GM21576 (cell line): ENCODE measurements around the gene MLPH.

Experiments
- ATAC-seq: cut with Tn5 transposase; IDR thresholded peaks from one replicate; pipeline ENCODE4 v1.9.1; 2021; ENCODE audit warnings: mild to moderate bottlenecking, moderate library complexity; ENCODE audit not compliant: unreplicated experiment

Gene MLPH

GRCh38 chr2:237540223-237540775, 53.2 kb downstream of the MLPH start:
- no peak for ATAC-seq

DNA sequence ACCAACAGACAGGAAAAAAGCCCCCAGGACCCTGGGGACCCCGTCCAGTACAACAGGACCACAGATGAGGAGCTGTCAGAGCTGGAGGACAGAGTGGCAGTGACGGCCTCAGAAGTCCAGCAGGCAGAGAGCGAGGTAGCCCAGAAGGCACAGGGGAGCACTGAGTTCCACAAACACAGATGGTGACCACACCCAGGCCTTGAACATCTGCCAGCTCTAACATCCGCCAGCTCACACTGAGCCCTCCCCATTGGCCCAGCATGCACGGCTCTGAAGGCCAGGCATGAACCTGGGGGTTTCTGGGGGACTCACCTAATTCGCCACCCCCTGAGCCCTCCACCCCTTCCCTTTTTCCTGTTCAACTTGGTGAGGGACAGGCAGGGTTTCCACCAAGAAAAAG, 53.8 kb downstream of the MLPH start:
- ATAC-seq, result no peak

GRCh38 chr2:237541243-237541642, 54.2 kb downstream of the MLPH start:
- ATAC-seq, result no peak

GRCh38 chr2:237542001-237542704, 55.1 kb downstream of the MLPH start:
- ATAC-seq, result no peak

DNA sequence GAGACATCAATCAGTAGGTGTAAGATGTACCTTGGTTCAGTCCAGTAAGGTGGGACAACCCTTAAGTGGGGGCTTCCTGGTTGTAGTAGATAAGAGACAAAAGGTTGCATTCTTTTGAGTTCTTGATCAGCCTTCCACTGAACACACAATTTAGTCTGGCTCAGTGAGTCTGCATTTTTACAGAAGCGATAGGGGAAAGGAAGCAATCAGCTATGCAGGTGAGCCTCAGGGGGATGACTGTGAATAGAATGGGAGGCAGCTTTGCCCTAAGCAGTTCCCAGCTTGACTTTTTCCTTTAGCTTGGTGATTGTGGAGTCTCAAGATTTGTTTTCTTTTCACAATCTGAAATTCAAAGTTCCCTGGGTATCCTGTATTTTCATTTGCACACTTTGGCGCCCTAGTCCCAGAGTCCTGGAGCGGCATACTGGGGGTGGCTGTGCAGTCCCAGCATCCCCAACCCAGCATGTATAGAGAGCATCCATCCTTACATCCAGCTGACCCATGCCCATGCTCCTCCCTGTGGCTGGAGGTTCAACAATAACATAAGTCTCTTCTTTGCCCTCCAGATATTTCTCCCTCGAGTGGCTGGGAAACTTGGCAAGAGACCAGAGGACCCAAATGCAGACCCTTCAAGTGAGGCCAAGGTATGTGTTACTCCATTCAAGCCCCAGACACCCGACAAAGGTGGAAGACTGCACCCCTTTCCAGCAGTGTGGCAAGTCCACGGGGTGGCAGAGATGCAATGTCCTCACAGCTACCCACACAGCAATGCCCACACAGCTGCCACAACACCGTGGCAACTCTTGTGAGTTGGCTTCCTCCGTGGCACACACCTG, 59.2 kb downstream of the MLPH start:
- ATAC-seq, result no peak

DNA sequence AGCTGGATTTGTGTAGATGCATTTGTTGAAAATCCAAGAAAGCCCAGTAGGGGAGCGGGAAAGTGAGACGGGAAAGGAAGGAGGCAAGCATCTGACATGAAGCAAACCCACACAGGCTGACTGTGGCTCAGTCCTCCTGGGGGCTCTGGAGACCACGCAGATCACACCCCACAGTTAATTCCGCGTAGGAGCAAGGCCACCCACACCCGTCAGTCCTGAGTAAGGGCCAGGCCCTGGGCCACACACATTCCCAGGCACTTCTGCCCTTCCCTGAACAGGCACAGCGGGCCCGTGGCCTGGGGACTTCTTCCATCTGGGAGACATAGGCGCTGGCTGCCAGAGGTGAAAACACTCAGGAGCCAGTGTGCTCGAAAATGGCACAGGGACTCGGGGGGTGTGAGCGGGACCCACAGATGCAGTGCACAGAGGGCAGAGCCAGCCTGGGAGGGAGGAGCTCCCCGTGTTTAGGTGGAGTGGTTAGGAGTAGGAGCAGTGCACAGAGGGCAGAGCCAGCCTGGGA, 59.9 kb downstream of the MLPH start:
- ATAC-seq, result no peak

- ATAC-seq, result no peak
These were observed 60.9 kb downstream of the MLPH start for GRCh38 chr2:237547841-237548416.

GRCh38 chr2:237549216-237549615, 62.2 kb downstream of the MLPH start:
- no peak for ATAC-seq

DNA sequence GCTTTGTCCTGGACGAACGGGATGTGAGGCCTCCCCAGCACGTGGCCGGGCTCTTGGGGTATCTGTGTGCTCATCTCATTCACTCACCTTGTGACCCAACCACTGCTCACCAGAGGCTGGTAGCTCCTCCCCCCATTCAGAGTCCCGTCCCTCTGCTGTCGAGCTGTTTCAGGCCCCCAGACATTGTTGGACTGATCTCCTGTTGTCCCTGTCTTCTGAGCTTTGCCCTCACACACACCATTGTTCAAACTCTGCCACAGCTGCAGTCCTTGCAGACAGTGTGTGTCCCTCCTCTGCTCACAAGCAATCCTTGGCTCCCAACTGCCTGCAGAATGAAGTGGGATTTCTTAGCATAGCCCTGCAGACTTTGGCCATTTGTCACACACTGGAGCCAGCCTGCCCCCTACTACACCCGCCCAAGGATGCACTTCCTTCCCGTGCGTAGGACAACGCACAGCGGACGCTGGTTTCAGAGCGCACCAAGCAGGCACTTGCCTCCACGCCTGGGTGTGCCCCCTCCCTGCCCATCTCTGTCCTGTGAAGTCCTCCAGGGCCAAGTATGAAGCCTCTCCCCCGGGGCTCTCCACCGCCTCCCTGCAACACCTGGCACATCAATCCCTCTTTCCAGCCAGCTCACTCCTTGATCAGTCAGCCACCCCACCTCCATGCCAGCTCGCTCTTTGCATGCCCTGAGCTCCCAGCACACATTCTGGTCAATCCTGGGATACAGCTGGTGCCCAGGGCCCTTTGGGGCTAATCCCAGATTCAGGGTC, 62.8 kb downstream of the MLPH start:
- ATAC-seq, result no peak

GRCh38 chr2:237551071-237551574, 64.1 kb downstream of the MLPH start:
- ATAC-seq, result no peak

- no peak for ATAC-seq
These were observed 65.9 kb downstream of the MLPH start for GRCh38 chr2:237552908-237553307.

GRCh38 chr2:237553948-237554347, 66.9 kb downstream of the MLPH start:
- ATAC-seq, result no peak

- no peak for ATAC-seq
These were observed 68.5 kb downstream of the MLPH start for GRCh38 chr2:237555560-237555959.

DNA sequence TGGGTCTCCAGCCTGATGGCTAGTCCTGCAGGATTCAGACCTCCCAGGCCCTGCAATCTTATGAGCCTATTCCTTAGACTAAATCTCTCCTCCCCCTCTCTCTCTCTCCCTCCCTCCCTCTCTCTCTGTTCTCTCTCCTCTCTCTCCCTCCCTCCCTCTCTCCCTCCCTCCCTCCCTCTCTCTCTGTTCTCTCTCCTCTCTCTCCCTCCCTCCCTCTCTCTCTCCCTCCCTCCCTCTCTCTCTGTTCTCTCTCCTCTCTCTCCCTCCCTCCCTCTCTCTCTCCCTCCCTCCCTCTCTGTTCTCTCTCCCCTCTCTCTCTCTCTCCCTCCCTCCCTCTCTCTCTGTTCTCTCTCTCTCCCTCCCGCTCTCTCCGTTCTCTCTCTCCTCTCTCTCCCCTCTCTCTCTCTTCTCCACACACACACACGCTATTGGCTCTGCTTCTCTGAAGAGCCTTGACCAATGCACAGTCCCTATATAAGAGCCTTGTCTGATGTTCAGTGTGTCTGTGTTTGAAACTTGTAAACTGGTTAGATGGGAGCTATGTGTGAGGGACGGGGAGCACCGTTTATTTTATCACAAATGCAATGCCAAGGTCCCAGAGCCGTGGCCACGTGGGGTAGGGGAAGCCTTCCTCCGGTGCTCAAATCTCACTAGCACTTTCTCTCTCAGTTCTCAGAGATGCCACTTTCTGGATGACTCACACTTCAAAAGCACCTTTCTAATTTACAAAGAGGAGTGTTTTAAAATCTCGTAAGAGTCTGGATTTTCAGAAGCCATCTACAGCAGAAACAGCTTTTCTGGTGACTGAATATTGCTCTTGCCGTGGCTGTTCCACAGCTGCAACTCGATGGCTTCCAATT, 70.0 kb downstream of the MLPH start:
- ATAC-seq, result peak; percentile 95

DNA sequence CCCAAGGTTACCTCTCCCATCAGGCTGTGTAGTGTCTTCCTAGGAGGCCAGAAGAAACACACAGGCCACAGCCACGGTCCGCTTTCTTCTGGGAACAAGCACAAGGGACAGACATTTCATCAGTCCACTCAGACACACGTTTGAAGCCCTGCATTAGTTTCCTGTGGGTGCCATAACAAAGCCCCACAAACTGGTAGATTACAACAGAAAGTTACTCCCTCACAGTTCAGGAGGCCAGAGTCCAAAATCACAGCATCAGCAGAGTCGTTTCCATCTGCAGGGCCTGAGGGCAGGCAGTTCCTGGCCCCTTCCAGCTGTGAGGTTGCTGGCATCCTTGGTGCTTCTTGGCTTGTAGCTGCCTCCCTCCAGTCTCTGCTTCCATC, 70.6 kb downstream of the MLPH start:
- ATAC-seq, result peak; percentile 36

DNA sequence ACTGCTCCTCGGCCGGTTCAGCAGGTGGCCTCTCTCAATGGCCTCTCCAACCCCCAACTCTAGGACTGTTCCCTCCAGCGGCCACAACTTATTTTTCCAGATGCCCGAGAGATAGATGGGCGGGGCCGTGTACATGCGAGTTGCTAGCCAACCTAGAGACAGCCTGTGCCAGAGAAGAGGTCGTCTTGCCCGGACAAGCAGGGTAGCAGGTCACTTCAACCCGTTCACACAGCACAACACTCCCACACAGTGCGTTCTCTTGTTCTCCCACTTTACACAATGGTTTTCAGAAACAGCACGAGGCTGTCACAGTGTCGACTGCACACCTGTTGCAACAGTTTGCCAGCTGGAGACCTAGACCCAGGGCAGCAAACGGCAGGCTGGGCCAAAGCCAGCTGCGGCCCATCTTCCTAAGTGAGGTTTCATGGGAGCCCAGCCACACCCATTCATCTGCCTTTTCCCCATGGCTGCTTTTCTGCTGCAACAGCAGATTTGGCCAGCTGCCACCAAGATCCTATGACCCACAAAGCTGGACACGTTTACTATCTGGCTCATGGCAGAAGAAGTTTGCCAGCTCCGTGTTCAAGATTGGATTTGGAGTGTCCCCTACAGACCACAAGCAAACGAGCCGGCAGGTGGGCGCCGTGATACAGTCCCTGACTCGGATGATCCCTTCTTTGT, 72.0 kb downstream of the MLPH start:
- no peak for ATAC-seq

DNA sequence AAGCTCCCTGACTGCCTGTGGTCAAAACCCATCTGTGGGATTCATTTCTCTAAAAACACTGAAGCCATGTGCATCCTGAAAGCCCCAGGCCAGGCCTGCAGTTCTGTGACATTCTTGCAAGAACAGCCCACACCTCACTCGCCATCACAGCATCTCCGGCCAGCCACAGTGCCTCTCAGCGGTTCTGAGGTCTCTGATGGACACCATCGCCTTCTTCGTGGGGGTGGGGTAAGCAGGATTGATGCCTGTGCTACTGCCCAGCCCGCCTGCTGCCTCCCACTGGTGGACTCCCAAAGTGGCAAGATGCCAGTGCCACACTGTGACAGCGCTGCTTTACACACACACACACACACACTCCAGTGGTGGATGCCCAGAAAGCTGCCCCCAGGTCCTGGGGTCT, 74.2 kb downstream of the MLPH start:
- no peak for ATAC-seq

GRCh38 chr2:237563816-237564215, 76.8 kb downstream of the MLPH start:
- no peak for ATAC-seq

- no peak for ATAC-seq
These were observed 77.6 kb downstream of the MLPH start for GRCh38 chr2:237564526-237565131.
